Cardiac septum (tissue), 1 donor: ENCODE measurements around the gene NT5DC2. TPM values are rescaled to one million over a fixed set of nuclear protein-coding genes. Genes with fewer than 3 reads are reported as not detected.

Experiments
- DNase-seq: peaks from one replicate; pipeline ENCODE4 v3.0.0-alpha.2; 2020; ENCODE audit warnings: low spot score
- intact Hi-C: fragments of 100-400 bp; cut with DNase I; formaldehyde crosslinking; loops from one replicate; pipeline ENCODE4 v1.14.0; 2022
- total RNA-seq: library from RNA; stranded (reverse); fragmentation: NEBNext Ultra II Directional; extraction: Animal tissue kit (Norgen Biotek cat#: 25700); gene quantifications from one replicate; pipeline ENCODE4 v1.2.1, GENCODE V29; 2021
- donor health status: DM: no; HTN: no; CAD: no.

The NT5DC2 gene
- total RNA-seq, 1 donor from 2014 or later, result 58.2 TPM

- intact Hi-C loops, result no loop called here
- no peak for DNase-seq
Measured at GRCh38 chr3:52480768-52481715, 52.6 kb downstream of the NT5DC2 start.

GRCh38 chr3:52479877-52480575 lies 53.6 kb downstream of the NT5DC2 start:
- intact Hi-C loops, result no loop called here
- no peak for DNase-seq

GRCh38 chr3:52479037-52479876 lies 54.4 kb downstream of the NT5DC2 start:
- intact Hi-C loops, result no loop called here
- no peak for DNase-seq

- intact Hi-C loops, result no loop called here
- DNase-seq, result no peak
Measured at GRCh38 chr3:52477796-52478095, 55.9 kb downstream of the NT5DC2 start.

GRCh38 chr3:52477076-52477795 lies 56.4 kb downstream of the NT5DC2 start:
- intact Hi-C loops, result no loop called here
- no peak for DNase-seq

Other genes starting within 250 kb of the NT5DC2 start
- 6.4 TPM for gene GLYCTK, start 246.0 kb downstream of the NT5DC2 start, total RNA-seq
- gene DNAH1, start 217.5 kb downstream of the NT5DC2 start, total RNA-seq, result 4.2 TPM
- gene BAP1, start 123.8 kb downstream of the NT5DC2 start, total RNA-seq, result 53.0 TPM
- 17.5 TPM for gene PHF7, start 123.2 kb downstream of the NT5DC2 start, total RNA-seq
- 15.3 TPM for gene SEMA3G, start 88.8 kb downstream of the NT5DC2 start, total RNA-seq
- 8,054 TPM for gene TNNC1, start 79.8 kb downstream of the NT5DC2 start, total RNA-seq
- 59.1 TPM for gene NISCH, start 78.3 kb downstream of the NT5DC2 start, total RNA-seq
- 52.2 TPM for gene STAB1, start 38.5 kb downstream of the NT5DC2 start, total RNA-seq
- gene UQCC5, start 2.7 kb upstream of the NT5DC2 start, total RNA-seq, result 52.9 TPM
- gene PBRM1, start 152.1 kb upstream of the NT5DC2 start, total RNA-seq, result 50.2 TPM
- 29.1 TPM for gene GNL3, start 152.2 kb upstream of the NT5DC2 start, total RNA-seq
- gene GLT8D1, start 171.9 kb upstream of the NT5DC2 start, total RNA-seq, result 29.1 TPM
- gene SPCS1, start 172.2 kb upstream of the NT5DC2 start, total RNA-seq, result 79.4 TPM
- gene NEK4, start 237.1 kb upstream of the NT5DC2 start, total RNA-seq, result 17.1 TPM
- gene ITIH1, start 243.7 kb upstream of the NT5DC2 start, total RNA-seq, result 0.35 TPM